Activated naive CD8-positive, alpha-beta T cell treated with anti-CD3 and anti-CD28 coated beads, Interleukin-2, amount 10 ng/mL, durations not matched to agents 7 days and 5 days (primary cell): ENCODE results near the gene XPR1. TPM values are rescaled to one million over a fixed set of nuclear protein-coding genes. Genes with fewer than 3 reads are reported as not detected.
"Not testable (repeated sequence)": the region's sequence is repeated elsewhere in the genome, so short reads cannot be mapped to it uniquely, and the experiment has no call there.

ENCODE experiments used
- ATAC-seq: fragments of 150-1000 bp; cut with Tn5 transposase; one replicate; pipeline ENCODE4 v1.10.0; 2021; ENCODE audit warnings: low read depth, moderate library complexity
- POLR2A ChIA-PET: fragments of 350-600 bp; sonication (Branson Sonifier 250); formaldehyde crosslinking; loops from one replicate; lab custom pipeline; 2021; ENCODE audit warnings: antibody characterized with exemption; lab: Charles Lee
- DNase-seq: peaks from one replicate; pipeline ENCODE4 v3.0.0; 2021
- H3K27ac Mint-ChIP-seq: one replicate; pipeline ENCODE4 v1.8.0; 2022; ENCODE audit warnings: mild to moderate bottlenecking, mixed read lengths
- H3K27me3 Mint-ChIP-seq: one replicate; pipeline ENCODE4 v1.8.0; 2022; ENCODE audit warnings: mild to moderate bottlenecking, moderate library complexity, mixed read lengths
- H3K36me3 Mint-ChIP-seq: one replicate; pipeline ENCODE4 v1.8.0; 2021; ENCODE audit warnings: mild to moderate bottlenecking, mixed read lengths
- H3K4me1 Mint-ChIP-seq: one replicate; pipeline ENCODE4 v1.8.0; 2021; ENCODE audit warnings: mixed read lengths
- H3K4me3 Mint-ChIP-seq: one replicate; pipeline ENCODE4 v1.8.0; 2022; ENCODE audit warnings: mild to moderate bottlenecking, moderate library complexity, mixed read lengths
- H3K9me3 Mint-ChIP-seq: one replicate; pipeline ENCODE4 v1.8.0; 2021; ENCODE audit warnings: mixed read lengths
- total RNA-seq, 2 experiments: library from RNA; stranded (reverse); gene quantifications; one replicate each; pipeline ENCODE4 v1.2.3, GENCODE V29; 2021

XPR1 gene
- total RNA-seq, 2 experiments from 2014 or later = 16.5 to 17.5 TPM

- POLR2A ChIA-PET = not testable (repeated sequence)
Observed at GRCh38 chr1:180726024-180726423, 94.2 kb downstream of the XPR1 start.

GRCh38 chr1:180727751-180728150 lies 95.9 kb downstream of the XPR1 start:
- H3K27me3 Mint-ChIP-seq, H3K27ac Mint-ChIP-seq, H3K4me1 Mint-ChIP-seq, ATAC-seq, POLR2A ChIA-PET, DNase-seq, H3K4me3 Mint-ChIP-seq: not testable (repeated sequence)
- Mint-ChIP-seq H3K9me3 (peaks cover 12% of the 10 kb centered on the region), H3K36me3 (peaks cover 13% of the 10 kb centered on the region)

More at GRCh38 chr1:180726024-180726423, 94.2 kb downstream of the XPR1 start:
- H3K4me3 Mint-ChIP-seq, DNase-seq, H3K9me3 Mint-ChIP-seq, H3K4me1 Mint-ChIP-seq, H3K36me3 Mint-ChIP-seq, H3K27ac Mint-ChIP-seq, ATAC-seq, H3K27me3 Mint-ChIP-seq: not testable (repeated sequence)

- Mint-ChIP-seq H3K9me3 (peaks cover 15% of the 10 kb centered on the region), H3K36me3 (peaks cover 16% of the 10 kb centered on the region), H3K4me1 (no peaks in the 10 kb centered on the region), H3K4me3 (no peak overlapping the region), H3K27me3 (no peaks in the 10 kb centered on the region), H3K27ac (no peak overlapping the region)
- POLR2A ChIA-PET = no interaction called here
- DNase-seq (no peak), ATAC-seq (no peak)
Observed at GRCh38 chr1:180728472-180729106, 96.8 kb downstream of the XPR1 start.

- POLR2A ChIA-PET = no interaction called here
- H3K27me3 Mint-ChIP-seq = no peaks in the 10 kb centered on the region
- no peak for DNase-seq
- H3K9me3 Mint-ChIP-seq = peaks cover 27% of the 10 kb centered on the region
- H3K27ac Mint-ChIP-seq = no peak overlapping the region
- H3K36me3 Mint-ChIP-seq = peaks cover 26% of the 10 kb centered on the region
- no peaks in the 10 kb centered on the region for H3K4me1 Mint-ChIP-seq
- ATAC-seq = no peak
- no peak overlapping the region for H3K4me3 Mint-ChIP-seq
Observed at GRCh38 chr1:180731131-180731530, 99.3 kb downstream of the XPR1 start.

GRCh38 chr1:180732866-180733265 lies 101.0 kb downstream of the XPR1 start:
- Mint-ChIP-seq H3K4me1 (no peaks in the 10 kb centered on the region), H3K4me3 (no peak overlapping the region), H3K36me3 (peaks cover 23% of the 10 kb centered on the region), H3K27ac (no peak overlapping the region), H3K27me3 (no peaks in the 10 kb centered on the region), H3K9me3 (peaks cover 26% of the 10 kb centered on the region)
- POLR2A ChIA-PET = no interaction called here
- ATAC-seq = no peak
- DNase-seq = no peak

GRCh38 chr1:180734366-180734765 lies 102.5 kb downstream of the XPR1 start:
- H3K36me3 Mint-ChIP-seq = peaks cover 24% of the 10 kb centered on the region
- H3K9me3 Mint-ChIP-seq = peaks cover 27% of the 10 kb centered on the region

GRCh38 chr1:180742663-180743062 lies 110.8 kb downstream of the XPR1 start:
- DNase-seq = no peak
- peaks cover 19% of the 10 kb centered on the region for H3K9me3 Mint-ChIP-seq
- no peak overlapping the region for H3K27ac Mint-ChIP-seq
- H3K4me3 Mint-ChIP-seq = no peak overlapping the region
- no peaks in the 10 kb centered on the region for H3K4me1 Mint-ChIP-seq
- no peaks in the 10 kb centered on the region for H3K27me3 Mint-ChIP-seq
- peaks cover 35% of the 10 kb centered on the region for H3K36me3 Mint-ChIP-seq
- ATAC-seq = no peak
- POLR2A ChIA-PET = no interaction called here

More at GRCh38 chr1:180734366-180734765, 102.5 kb downstream of the XPR1 start:
- ATAC-seq (no peak), DNase-seq (no peak)
- Mint-ChIP-seq H3K27me3 (no peaks in the 10 kb centered on the region), H3K4me1 (no peaks in the 10 kb centered on the region), H3K4me3 (no peak overlapping the region), H3K27ac (no peak overlapping the region)
- POLR2A ChIA-PET = no interaction called here

GRCh38 chr1:180743868-180744267 lies 112.0 kb downstream of the XPR1 start:
- Mint-ChIP-seq H3K4me1 (no peaks in the 10 kb centered on the region), H3K36me3 (peaks cover 32% of the 10 kb centered on the region), H3K27ac (no peak overlapping the region), H3K9me3 (peaks cover 16% of the 10 kb centered on the region), H3K27me3 (no peaks in the 10 kb centered on the region), H3K4me3 (no peak overlapping the region)
- ATAC-seq (no peak), DNase-seq (no peak)
- POLR2A ChIA-PET = no interaction called here

GRCh38 chr1:180745098-180745497 lies 113.3 kb downstream of the XPR1 start:
- POLR2A ChIA-PET = no interaction called here
- Mint-ChIP-seq H3K27ac (no peak overlapping the region), H3K27me3 (no peaks in the 10 kb centered on the region), H3K9me3 (peaks cover 15% of the 10 kb centered on the region), H3K4me3 (no peak overlapping the region), H3K4me1 (no peaks in the 10 kb centered on the region), H3K36me3 (peaks cover 28% of the 10 kb centered on the region)
- no peak for DNase-seq
- ATAC-seq = no peak

- peaks cover 2% of the 10 kb centered on the region for H3K9me3 Mint-ChIP-seq
- no peak overlapping the region for H3K27ac Mint-ChIP-seq
- ATAC-seq (no peak), DNase-seq (no peak)
- no peaks in the 10 kb centered on the region for H3K4me1 Mint-ChIP-seq
- POLR2A ChIA-PET = no interaction called here
- H3K4me3 Mint-ChIP-seq = no peak overlapping the region
- H3K27me3 Mint-ChIP-seq = no peaks in the 10 kb centered on the region
- peaks cover 3% of the 10 kb centered on the region for H3K36me3 Mint-ChIP-seq
Observed at GRCh38 chr1:180751921-180752320, 120.1 kb downstream of the XPR1 start.

- ATAC-seq = no peak
- H3K36me3 Mint-ChIP-seq = peaks cover 7% of the 10 kb centered on the region
Observed at GRCh38 chr1:180754453-180754852, 122.6 kb downstream of the XPR1 start.

GRCh38 chr1:180757657-180758056 lies 125.8 kb downstream of the XPR1 start:
- DNase-seq (no peak), ATAC-seq (no peak)
- no peaks in the 10 kb centered on the region for H3K4me1 Mint-ChIP-seq
- no peaks in the 10 kb centered on the region for H3K27me3 Mint-ChIP-seq
- no peak overlapping the region for H3K27ac Mint-ChIP-seq
- H3K9me3 Mint-ChIP-seq = peaks cover 6% of the 10 kb centered on the region
- POLR2A ChIA-PET = no interaction called here
- H3K36me3 Mint-ChIP-seq = peaks cover 5% of the 10 kb centered on the region
- H3K4me3 Mint-ChIP-seq = no peak overlapping the region

More at GRCh38 chr1:180754453-180754852, 122.6 kb downstream of the XPR1 start:
- no peak for DNase-seq
- H3K27ac Mint-ChIP-seq = no peak overlapping the region
- H3K9me3 Mint-ChIP-seq = peaks cover 3% of the 10 kb centered on the region
- H3K4me1 Mint-ChIP-seq = no peaks in the 10 kb centered on the region
- H3K27me3 Mint-ChIP-seq = no peaks in the 10 kb centered on the region
- POLR2A ChIA-PET = no interaction called here
- no peak overlapping the region for H3K4me3 Mint-ChIP-seq

- no peak for DNase-seq
- Mint-ChIP-seq H3K27ac (no peak overlapping the region), H3K27me3 (no peaks in the 10 kb centered on the region), H3K4me3 (no peak overlapping the region), H3K4me1 (no peaks in the 10 kb centered on the region), H3K9me3 (peaks cover 7% of the 10 kb centered on the region), H3K36me3 (peaks cover 4% of the 10 kb centered on the region)
- ATAC-seq = no peak
- POLR2A ChIA-PET = no interaction called here
Observed at GRCh38 chr1:180762796-180763195, 131.0 kb downstream of the XPR1 start.

- peaks cover 3% of the 10 kb centered on the region for H3K36me3 Mint-ChIP-seq
- POLR2A ChIA-PET = no interaction called here
- ATAC-seq (no peak), DNase-seq (no peak)
- peaks cover 2% of the 10 kb centered on the region for H3K4me1 Mint-ChIP-seq
- no peak overlapping the region for H3K27ac Mint-ChIP-seq
- H3K4me3 Mint-ChIP-seq = no peak overlapping the region
- peaks cover 5% of the 10 kb centered on the region for H3K9me3 Mint-ChIP-seq
- no peaks in the 10 kb centered on the region for H3K27me3 Mint-ChIP-seq
Observed at GRCh38 chr1:180765151-180765550, 133.3 kb downstream of the XPR1 start.
